SK-N-MC (cell line): ENCODE data around the gene PSTPIP1.

ENCODE experiments used
- EZH2 ChIP-seq: fragments of 200-600 bp; sonication (generic); IDR thresholded peaks from one replicate; pipeline ENCODE4 v1.6.1; 2017; ENCODE audit warnings: antibody characterized with exemption
- FOXP2 ChIP-seq: optimal IDR thresholded peaks from 2 replicates; pipeline ENCODE3; 2011; ENCODE audit warnings: mild to moderate bottlenecking, moderate library complexity; ENCODE audit not compliant: insufficient read depth; ENCODE audit errors: extremely low read length, control extremely low read depth
- POLR2AphosphoS5 ChIP-seq: IDR thresholded peaks from 2 replicates; pipeline ENCODE4 v1.6.1; 2012; ENCODE audit warnings: mild to moderate bottlenecking, low read depth, low read length, borderline replicate concordance

GRCh38 chr15:76951220-76951619, 43.7 kb upstream of the PSTPIP1 start:
- no peak for TF ChIP-seq POLR2AphosphoS5
- TF ChIP-seq EZH2, result no peak
- no peak for TF ChIP-seq FOXP2
